GM12878 (cell line): ENCODE data around the gene RASAL2. TPM values are rescaled to one million over a fixed set of nuclear protein-coding genes. Genes with fewer than 3 reads are reported as not detected.

Experiments
- ATAC-seq: fragments of 200-7000 bp; cut with Tn5 transposase; 3 replicates; pipeline ENCODE4 v1.9.1; 2020; ENCODE audit warnings: mild to moderate bottlenecking, moderate library complexity
- BruUV-seq: library from RNA; stranded (reverse); fragments of 400-500 nt; replicated peaks from 2 replicates; lab custom pipeline; 2021; lab: Mats Ljungman, UMichigan
- CTCF ChIA-PET: fragments of 300-600 bp; sonication (Branson Sonifier 250); formaldehyde crosslinking; extraction: SDS; loops from one replicate; lab custom pipeline; 2021; ENCODE audit warnings: inconsistent platforms; lab: Yijun Ruan, JAX
- POLR2A ChIA-PET: fragments of 350-600 bp; formaldehyde crosslinking; extraction: SDS; loops from one replicate; lab custom pipeline; 2021; ENCODE audit warnings: inconsistent platforms; lab: Charles Lee
- RAD21 ChIA-PET: fragments of 300-600 bp; sonication (Branson Sonifier 250); formaldehyde crosslinking; loops from one replicate; lab custom pipeline; 2023; ENCODE audit warnings: antibody characterized with exemption; ENCODE audit not compliant: unreplicated experiment; lab: Charles Lee
- SMC1A ChIA-PET: fragments of 300-600 bp; sonication (Branson Sonifier 250); formaldehyde crosslinking; loops from one replicate; lab custom pipeline; 2023; ENCODE audit not compliant: unreplicated experiment, uncharacterized antibody; lab: Charles Lee
- DNase-seq: peaks from one replicate; pipeline ENCODE4 v3.0.0-alpha.2; 2011; ENCODE audit warnings: low read depth, low spot score
- FAIRE-seq: peaks from 3 replicates; lab custom pipeline; 2011; peaks lifted over from hg19 to GRCh38; lab: Jason Lieb, UNC
- H2AFZ ChIP-seq: 2 replicates; pipeline ENCODE4 v1.6.0; 2011; ENCODE audit warnings: low read depth, low read length, control low read depth; ENCODE audit not compliant: control insufficient read depth
- H3K27ac ChIP-seq: 2 replicates; pipeline ENCODE4 v1.5.1; 2011; ENCODE audit warnings: control low read depth; ENCODE audit not compliant: control insufficient read depth, insufficient read depth
- H3K27me3 ChIP-seq, 2 experiments: replicated peaks in 1 of 2; 2 replicates each; pipeline versions ENCODE4 v1.6.0 to v1.6.1; 2011; ENCODE audit warnings: low read length in 1 of 2; ENCODE audit not compliant: control insufficient read depth in 2 of 2, insufficient read depth in 2 of 2
- H3K36me3 ChIP-seq, 2 experiments: 2 replicates each; pipeline ENCODE4 v1.5.1; 2011; ENCODE audit warnings: low read length in 1 of 2; ENCODE audit not compliant: control insufficient read depth in 2 of 2, insufficient read depth in 2 of 2
- H3K4me1 ChIP-seq: 2 replicates; pipeline ENCODE4 v1.6.1; 2011; ENCODE audit warnings: mild to moderate bottlenecking, low read length, moderate library complexity, mixed read lengths; ENCODE audit not compliant: control insufficient read depth, insufficient read depth
- H3K4me2 ChIP-seq: 2 replicates; pipeline ENCODE4 v1.6.0; 2011; ENCODE audit warnings: control low read depth; ENCODE audit not compliant: control insufficient read depth, insufficient read depth
- H3K4me3 ChIP-seq: fragments of 200-600 bp; sonication (generic); 2 replicates; pipeline ENCODE4 v1.5.1; 2016
- H3K79me2 ChIP-seq: 2 replicates; pipeline ENCODE4 v1.6.0; 2011; ENCODE audit warnings: low read length; ENCODE audit not compliant: control insufficient read depth, insufficient read depth
- H3K9ac ChIP-seq: 2 replicates; pipeline ENCODE4 v1.8.0; 2011; ENCODE audit warnings: low read length, control low read depth, mixed read lengths; ENCODE audit not compliant: control insufficient read depth, insufficient read depth
- H3K9me3 ChIP-seq: replicated peaks from 3 replicates; pipeline ENCODE4 v1.5.1; 2011; ENCODE audit warnings: mild to moderate bottlenecking, low read length; ENCODE audit not compliant: control insufficient read depth, insufficient read depth
- H4K20me1 ChIP-seq: 2 replicates; pipeline ENCODE4 v1.6.0; 2011; ENCODE audit not compliant: control insufficient read depth, insufficient read depth
- CHD2 ChIP-seq: IDR thresholded peaks from 2 replicates; pipeline ENCODE4 v1.6.1; 2011; ENCODE audit warnings: low read depth, low read length, improper control_type of control experiment, borderline replicate concordance
- NFYB ChIP-seq: IDR thresholded peaks from 2 replicates; pipeline ENCODE4 v1.6.1; 2011; ENCODE audit warnings: low read depth, mild to moderate bottlenecking, low read length, improper control_type of control experiment, moderate library complexity; ENCODE audit not compliant: insufficient read depth
- POLR2AphosphoS5 ChIP-seq: IDR thresholded peaks from 2 replicates; pipeline ENCODE4 v1.6.1; 2011; ENCODE audit warnings: mild to moderate bottlenecking, low read length, inconsistent platforms
- RAD21 ChIP-seq: IDR thresholded peaks from 2 replicates; pipeline ENCODE4 v1.6.1; 2011; ENCODE audit warnings: mild to moderate bottlenecking, low read depth, low read length, moderate library complexity; ENCODE audit not compliant: insufficient read depth
- RUNX3 ChIP-seq: IDR thresholded peaks from 2 replicates; pipeline ENCODE4 v1.6.1; 2012; ENCODE audit warnings: low read length, inconsistent platforms
- SMC3 ChIP-seq: IDR thresholded peaks from 2 replicates; pipeline ENCODE4 v1.6.1; 2011; ENCODE audit warnings: low read length, improper control_type of control experiment, borderline replicate concordance
- ZNF622 ChIP-seq: fragments of 450-650 bp; IDR thresholded peaks from 2 replicates; pipeline ENCODE4 v1.6.1; 2017; ENCODE audit warnings: mild to moderate bottlenecking, inconsistent platforms
- WGBS: methylation state at CpG from one replicate; pipeline ENCODE4 v1.1.6; 2016; ENCODE audit warnings: low lambda C conversion rate; ENCODE audit not compliant: insufficient replicate concordance, insufficient coverage; ENCODE audit errors: missing lambda C conversion rate; 5-methylcytosine and 5-hydroxymethylcytosine counted together
- in situ Hi-C: fragments of 300-500 bp; cut with MboI; formaldehyde crosslinking; loops from 9 replicates; pipeline ENCODE4 v1.14.3; 2018; ENCODE audit warnings: mixed read lengths
- intact Hi-C: fragments of 100-400 bp; cut with micrococcal nuclease; formaldehyde crosslinking; loops from one replicate; pipeline ENCODE4 v1.14.2; 2022; ENCODE audit not compliant: unreplicated experiment
- polyA plus RNA-seq, 11 experiments: library from polyadenylated mRNA; depleted of rRNA in 4 of 11; unstranded in 6 of 11; stranded (reverse) in 5 of 11; fragments of >200 nt; fragmentation: Nextera tagmentation in 4 of 11; fragmentation: Illumina TruSeq in 1 of 11; extraction: Ambion mirVana in 4 of 11; extraction: Trizol in 1 of 11; gene quantifications; 1 replicate in 1 of 11; 2 replicates in 10 of 11; pipeline versions ENCODE4 v1.2.1 to v1.2.3, GENCODE V29; 2011 to 2016; ENCODE audit warnings: inconsistent platforms in 2 of 11, missing spikeins in 2 of 11, low read depth in 1 of 11
- total RNA-seq, 4 experiments: library from RNA; depleted of rRNA in 3 of 4; stranded (reverse); fragments of >200 nt in 3 of 4; fragmentation: Illumina TruSeq in 1 of 4; extraction: Trizol in 1 of 4; gene quantifications; 2 replicates each; pipeline versions ENCODE4 v1.2.1 to v1.2.3, GENCODE V29; 2013 to 2021
- TF ChIP-seq, protein P1 (sequence below): fragments of 450-650 bp; IDR thresholded peaks from 2 replicates; pipeline ENCODE4 v1.6.1; 2017; ENCODE audit warnings: mild to moderate bottlenecking, moderate library complexity
- TF ChIP-seq, protein P2 (sequence below), 3 experiments: IDR thresholded peaks in 2 of 3; conservative IDR thresholded peaks in 1 of 3; 2 replicates each; pipeline ENCODE4 v1.5.1; 2011; ENCODE audit warnings: low read depth in 3 of 3, low read length in 3 of 3, mild to moderate bottlenecking in 3 of 3, control low read depth in 2 of 3, moderate library complexity in 2 of 3, inconsistent platforms in 1 of 3, mixed read lengths in 1 of 3; ENCODE audit not compliant: control insufficient read depth in 2 of 3, insufficient read depth in 1 of 3; ENCODE audit errors: extremely low read depth in 1 of 3
- TF ChIP-seq, protein P3 (sequence below): fragments of 450-650 bp; IDR thresholded peaks from 2 replicates; pipeline ENCODE4 v1.6.1; 2017; ENCODE audit warnings: low read depth, mild to moderate bottlenecking, moderate library complexity
- TF ChIP-seq, protein P4 (sequence below): fragments of 450-650 bp; IDR thresholded peaks from 2 replicates; pipeline ENCODE4 v1.6.1; 2017; ENCODE audit warnings: mild to moderate bottlenecking, moderate library complexity

Gene RASAL2
- total and polyA plus RNA-seq, 10 of the 15 experiments (the other 5 are each of a cell fraction or from before 2014, with no cell fraction given) = 0.02 to 6.9 (median 0.17) TPM; not detected in 1

DNA sequence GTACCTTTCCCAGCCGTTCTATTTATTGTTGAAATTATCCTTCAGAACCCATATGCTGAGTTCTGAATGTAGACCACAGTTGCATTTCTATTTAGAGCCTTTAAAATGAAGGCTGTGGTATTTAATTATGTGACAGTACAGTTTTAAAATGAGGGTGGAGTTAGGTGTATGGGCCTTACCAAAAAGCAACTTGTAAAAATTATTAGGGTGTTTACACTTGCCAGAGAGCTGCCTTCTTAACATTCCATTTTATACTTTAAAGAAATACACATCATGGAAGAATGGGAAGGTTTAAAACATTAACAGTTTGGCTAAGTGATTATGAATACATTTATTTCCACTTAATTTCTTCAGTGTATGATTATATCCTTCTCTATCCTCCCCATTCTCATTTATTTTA is 75.7 kb downstream of the RASAL2 start:
- no peak overlapping the region for H2AFZ ChIP-seq
- no TSS peak for BruUV-seq
- no peak overlapping the region for H3K9ac ChIP-seq
- intact Hi-C loops = no loop called here
- no peak for DNase-seq
- H3K27ac ChIP-seq = no peak overlapping the region
- H3K4me2 ChIP-seq = no peak overlapping the region
- no peak overlapping the region for H3K4me3 ChIP-seq
- POLR2A ChIA-PET = no interaction called here
- no peaks in the 10 kb centered on the region for H4K20me1 ChIP-seq
- no peak for FAIRE-seq
- no peaks in the 10 kb centered on the region for H3K79me2 ChIP-seq
- RAD21 ChIA-PET = no interaction called here
- CTCF ChIA-PET = no interaction called here
- H3K9me3 ChIP-seq = no peaks in the 10 kb centered on the region
- 4% methylated on average over 1 of the region's 1 CpG for WGBS
- SMC1A ChIA-PET = no interaction called here
- no peaks in the 10 kb centered on the region for H3K27me3 ChIP-seq
- H3K36me3 ChIP-seq = no peaks in the 10 kb centered on the region
- no peaks in the 10 kb centered on the region for H3K4me1 ChIP-seq
- no peak for ATAC-seq
- in situ Hi-C loops = no loop called here
- TF ChIP-seq, protein P1, sequence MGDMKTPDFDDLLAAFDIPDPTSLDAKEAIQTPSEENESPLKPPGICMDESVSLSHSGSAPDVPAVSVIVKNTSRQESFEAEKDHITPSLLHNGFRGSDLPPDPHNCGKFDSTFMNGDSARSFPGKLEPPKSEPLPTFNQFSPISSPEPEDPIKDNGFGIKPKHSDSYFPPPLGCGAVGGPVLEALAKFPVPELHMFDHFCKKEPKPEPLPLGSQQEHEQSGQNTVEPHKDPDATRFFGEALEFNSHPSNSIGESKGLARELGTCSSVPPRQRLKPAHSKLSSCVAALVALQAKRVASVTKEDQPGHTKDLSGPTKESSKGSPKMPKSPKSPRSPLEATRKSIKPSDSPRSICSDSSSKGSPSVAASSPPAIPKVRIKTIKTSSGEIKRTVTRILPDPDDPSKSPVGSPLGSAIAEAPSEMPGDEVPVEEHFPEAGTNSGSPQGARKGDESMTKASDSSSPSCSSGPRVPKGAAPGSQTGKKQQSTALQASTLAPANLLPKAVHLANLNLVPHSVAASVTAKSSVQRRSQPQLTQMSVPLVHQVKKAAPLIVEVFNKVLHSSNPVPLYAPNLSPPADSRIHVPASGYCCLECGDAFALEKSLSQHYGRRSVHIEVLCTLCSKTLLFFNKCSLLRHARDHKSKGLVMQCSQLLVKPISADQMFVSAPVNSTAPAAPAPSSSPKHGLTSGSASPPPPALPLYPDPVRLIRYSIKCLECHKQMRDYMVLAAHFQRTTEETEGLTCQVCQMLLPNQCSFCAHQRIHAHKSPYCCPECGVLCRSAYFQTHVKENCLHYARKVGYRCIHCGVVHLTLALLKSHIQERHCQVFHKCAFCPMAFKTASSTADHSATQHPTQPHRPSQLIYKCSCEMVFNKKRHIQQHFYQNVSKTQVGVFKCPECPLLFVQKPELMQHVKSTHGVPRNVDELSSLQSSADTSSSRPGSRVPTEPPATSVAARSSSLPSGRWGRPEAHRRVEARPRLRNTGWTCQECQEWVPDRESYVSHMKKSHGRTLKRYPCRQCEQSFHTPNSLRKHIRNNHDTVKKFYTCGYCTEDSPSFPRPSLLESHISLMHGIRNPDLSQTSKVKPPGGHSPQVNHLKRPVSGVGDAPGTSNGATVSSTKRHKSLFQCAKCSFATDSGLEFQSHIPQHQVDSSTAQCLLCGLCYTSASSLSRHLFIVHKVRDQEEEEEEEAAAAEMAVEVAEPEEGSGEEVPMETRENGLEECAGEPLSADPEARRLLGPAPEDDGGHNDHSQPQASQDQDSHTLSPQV = no peak
- TF ChIP-seq NFYB (no peak), SMC3 (no peak), RUNX3 (no peak), RAD21 (no peak), POLR2AphosphoS5 (no peak), CHD2 (no peak), ZNF622 (no peak)
- TF ChIP-seq, protein P2, sequence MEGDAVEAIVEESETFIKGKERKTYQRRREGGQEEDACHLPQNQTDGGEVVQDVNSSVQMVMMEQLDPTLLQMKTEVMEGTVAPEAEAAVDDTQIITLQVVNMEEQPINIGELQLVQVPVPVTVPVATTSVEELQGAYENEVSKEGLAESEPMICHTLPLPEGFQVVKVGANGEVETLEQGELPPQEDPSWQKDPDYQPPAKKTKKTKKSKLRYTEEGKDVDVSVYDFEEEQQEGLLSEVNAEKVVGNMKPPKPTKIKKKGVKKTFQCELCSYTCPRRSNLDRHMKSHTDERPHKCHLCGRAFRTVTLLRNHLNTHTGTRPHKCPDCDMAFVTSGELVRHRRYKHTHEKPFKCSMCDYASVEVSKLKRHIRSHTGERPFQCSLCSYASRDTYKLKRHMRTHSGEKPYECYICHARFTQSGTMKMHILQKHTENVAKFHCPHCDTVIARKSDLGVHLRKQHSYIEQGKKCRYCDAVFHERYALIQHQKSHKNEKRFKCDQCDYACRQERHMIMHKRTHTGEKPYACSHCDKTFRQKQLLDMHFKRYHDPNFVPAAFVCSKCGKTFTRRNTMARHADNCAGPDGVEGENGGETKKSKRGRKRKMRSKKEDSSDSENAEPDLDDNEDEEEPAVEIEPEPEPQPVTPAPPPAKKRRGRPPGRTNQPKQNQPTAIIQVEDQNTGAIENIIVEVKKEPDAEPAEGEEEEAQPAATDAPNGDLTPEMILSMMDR (IDR thresholded peaks at IDR 0.05 in 2 of 3, conservative IDR thresholded peaks at IDR 0.05 in 1 of 3; ENCODE audit: control insufficient read depth in 2 of 3, extremely low read depth in 1 of 3, insufficient read depth in 1 of 3, low read depth in 3 of 3, low read length in 3 of 3) = no peak
- TF ChIP-seq, protein P3, sequence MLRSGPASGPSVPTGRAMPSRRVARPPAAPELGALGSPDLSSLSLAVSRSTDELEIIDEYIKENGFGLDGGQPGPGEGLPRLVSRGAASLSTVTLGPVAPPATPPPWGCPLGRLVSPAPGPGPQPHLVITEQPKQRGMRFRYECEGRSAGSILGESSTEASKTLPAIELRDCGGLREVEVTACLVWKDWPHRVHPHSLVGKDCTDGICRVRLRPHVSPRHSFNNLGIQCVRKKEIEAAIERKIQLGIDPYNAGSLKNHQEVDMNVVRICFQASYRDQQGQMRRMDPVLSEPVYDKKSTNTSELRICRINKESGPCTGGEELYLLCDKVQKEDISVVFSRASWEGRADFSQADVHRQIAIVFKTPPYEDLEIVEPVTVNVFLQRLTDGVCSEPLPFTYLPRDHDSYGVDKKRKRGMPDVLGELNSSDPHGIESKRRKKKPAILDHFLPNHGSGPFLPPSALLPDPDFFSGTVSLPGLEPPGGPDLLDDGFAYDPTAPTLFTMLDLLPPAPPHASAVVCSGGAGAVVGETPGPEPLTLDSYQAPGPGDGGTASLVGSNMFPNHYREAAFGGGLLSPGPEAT = no peak
- TF ChIP-seq, protein P4, sequence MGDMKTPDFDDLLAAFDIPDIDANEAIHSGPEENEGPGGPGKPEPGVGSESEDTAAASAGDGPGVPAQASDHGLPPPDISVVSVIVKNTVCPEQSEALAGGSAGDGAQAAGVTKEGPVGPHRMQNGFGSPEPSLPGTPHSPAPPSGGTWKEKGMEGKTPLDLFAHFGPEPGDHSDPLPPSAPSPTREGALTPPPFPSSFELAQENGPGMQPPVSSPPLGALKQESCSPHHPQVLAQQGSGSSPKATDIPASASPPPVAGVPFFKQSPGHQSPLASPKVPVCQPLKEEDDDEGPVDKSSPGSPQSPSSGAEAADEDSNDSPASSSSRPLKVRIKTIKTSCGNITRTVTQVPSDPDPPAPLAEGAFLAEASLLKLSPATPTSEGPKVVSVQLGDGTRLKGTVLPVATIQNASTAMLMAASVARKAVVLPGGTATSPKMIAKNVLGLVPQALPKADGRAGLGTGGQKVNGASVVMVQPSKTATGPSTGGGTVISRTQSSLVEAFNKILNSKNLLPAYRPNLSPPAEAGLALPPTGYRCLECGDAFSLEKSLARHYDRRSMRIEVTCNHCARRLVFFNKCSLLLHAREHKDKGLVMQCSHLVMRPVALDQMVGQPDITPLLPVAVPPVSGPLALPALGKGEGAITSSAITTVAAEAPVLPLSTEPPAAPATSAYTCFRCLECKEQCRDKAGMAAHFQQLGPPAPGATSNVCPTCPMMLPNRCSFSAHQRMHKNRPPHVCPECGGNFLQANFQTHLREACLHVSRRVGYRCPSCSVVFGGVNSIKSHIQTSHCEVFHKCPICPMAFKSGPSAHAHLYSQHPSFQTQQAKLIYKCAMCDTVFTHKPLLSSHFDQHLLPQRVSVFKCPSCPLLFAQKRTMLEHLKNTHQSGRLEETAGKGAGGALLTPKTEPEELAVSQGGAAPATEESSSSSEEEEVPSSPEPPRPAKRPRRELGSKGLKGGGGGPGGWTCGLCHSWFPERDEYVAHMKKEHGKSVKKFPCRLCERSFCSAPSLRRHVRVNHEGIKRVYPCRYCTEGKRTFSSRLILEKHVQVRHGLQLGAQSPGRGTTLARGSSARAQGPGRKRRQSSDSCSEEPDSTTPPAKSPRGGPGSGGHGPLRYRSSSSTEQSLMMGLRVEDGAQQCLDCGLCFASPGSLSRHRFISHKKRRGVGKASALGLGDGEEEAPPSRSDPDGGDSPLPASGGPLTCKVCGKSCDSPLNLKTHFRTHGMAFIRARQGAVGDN = no peak
